Measurements from ENCODE around the gene XYLT1.

GRCh38 chr16:17306745-17307144 lies 164.0 kb downstream of the XYLT1 start:
- TF ChIP-seq ZNF140 (tag by site-specific recombination; IDR thresholded peaks at IDR 0.05) (no peak), CTCF (tag by site-specific recombination; IDR thresholded peaks at IDR 0.05) (no peak), ZNF704 (tag by site-specific recombination; IDR thresholded peaks at IDR 0.05) (no peak), ZNF555 (tag by site-specific recombination; conservative IDR thresholded peaks at IDR 0.05) (no peak), ZNF23 (tag by site-specific recombination; IDR thresholded peaks at IDR 0.05; ENCODE audit: borderline replicate concordance) (no peak)

All from HEK293 (cell line).